ENCODE measurements around the gene MXRA8.

Gene MXRA8

DNA sequence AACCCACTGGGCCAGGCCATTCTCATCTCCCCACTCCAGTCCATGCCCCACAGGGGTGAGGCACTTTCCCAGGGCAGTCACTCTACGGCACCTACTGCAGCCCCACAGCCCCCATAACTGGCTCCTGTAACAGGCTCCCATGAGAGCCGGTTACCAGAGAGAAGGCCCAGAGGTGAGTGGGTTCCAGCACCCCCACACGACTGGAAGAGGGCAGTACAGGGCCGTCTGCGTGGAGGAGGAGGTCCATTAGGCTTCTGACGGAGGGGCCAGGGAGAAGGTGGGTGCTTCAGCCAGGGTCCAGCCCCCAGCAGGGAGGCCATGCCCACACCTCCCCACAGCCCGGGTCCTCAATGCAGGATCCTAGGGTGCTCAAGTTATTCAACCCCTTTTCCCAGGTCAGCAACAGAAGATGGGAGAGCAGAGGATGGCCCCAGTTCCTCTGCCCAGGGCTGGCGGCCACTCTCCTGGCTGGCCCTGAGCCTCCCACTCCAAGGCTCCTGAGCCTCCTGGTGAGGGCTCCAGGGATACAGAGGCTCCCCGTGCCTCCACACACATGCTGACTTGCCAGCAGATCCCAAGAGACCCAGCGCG, 52.2 kb downstream of the MXRA8 start:
- DNase-seq, result no peak

DNA sequence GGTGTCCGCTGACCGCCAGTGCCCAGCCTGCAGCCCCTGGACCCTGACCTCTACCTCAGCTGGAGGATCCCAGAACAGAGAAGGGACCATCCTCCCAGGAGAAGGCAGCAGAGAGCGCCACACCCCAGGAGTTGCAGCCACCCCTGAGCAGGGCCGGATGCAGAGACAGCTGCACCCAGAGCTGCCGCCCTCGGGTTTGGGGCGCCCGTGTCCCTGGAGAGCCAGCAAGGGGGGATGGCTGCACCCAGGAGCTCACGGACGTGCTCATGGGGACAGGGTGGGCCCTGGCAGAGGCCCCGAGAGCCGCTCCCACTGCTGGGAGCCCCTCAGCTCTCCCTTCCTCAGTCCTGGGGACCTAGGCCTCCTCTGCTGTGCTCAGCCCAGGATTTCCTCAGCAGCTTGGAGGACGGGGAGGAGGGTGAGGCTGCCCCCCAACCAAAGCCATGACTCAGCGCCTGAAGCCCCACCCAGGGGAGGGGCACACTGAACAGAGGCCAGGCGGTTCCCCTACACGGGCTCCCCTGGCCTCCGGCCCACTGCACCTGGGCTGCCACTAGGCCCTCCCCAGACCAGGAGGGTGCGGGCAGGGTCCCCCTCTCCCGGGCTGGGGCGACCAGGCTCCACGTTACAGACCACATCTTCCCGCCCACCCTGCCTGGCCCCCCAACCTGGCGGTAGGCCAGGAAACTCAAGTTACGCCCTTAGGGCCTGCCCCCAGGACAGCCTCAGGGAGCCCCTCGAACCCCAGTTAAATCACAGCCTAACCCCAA, 52.9 kb downstream of the MXRA8 start:
- peak; percentile 67 for DNase-seq

DNA sequence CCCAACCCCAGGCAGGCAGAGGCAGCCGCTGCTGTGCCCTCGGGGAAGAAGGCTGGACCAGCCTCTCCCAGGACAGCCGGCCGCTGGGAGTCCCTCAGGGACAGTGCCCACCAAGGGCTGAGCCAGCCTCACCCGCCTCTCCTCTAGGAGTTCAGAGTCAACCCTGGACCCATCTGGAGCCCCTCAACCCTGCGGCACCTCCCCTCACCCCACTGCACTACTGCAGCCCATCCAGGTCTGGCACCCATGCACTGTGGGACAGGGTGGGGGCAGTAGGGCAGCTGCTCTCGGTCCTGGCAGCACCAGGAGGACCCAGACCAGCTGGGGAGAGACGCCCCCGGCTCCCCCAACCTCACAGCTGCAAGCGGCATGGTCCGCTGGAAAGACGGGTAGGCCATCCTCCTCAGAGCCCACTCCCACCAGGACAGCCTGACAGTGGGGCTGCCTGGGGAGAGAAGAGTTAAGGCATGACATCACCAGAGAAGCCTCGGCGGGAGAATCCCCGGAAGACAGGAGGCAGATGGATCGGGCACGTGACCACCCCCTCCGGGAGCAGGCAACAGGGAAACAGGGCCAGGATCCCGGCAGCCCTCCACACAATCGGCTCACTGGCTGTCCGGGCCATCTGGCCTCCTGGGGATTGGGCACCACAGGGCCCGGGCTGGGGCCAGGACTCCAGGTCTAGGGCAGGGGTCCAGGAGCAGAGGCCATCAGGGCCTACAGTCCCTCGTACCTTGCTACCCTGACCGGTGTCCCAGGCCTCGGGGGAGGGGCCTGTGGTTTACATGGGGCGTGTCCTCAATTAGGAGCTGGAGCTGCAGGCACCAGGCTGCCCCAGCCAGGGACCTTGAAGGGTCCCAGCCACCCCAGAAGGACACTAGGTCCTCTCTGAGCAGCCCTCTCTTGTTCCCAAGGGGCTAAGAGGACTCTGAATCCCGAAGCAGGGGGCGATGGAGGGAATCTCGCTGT, 53.7 kb downstream of the MXRA8 start:
- no peak for DNase-seq

DNA sequence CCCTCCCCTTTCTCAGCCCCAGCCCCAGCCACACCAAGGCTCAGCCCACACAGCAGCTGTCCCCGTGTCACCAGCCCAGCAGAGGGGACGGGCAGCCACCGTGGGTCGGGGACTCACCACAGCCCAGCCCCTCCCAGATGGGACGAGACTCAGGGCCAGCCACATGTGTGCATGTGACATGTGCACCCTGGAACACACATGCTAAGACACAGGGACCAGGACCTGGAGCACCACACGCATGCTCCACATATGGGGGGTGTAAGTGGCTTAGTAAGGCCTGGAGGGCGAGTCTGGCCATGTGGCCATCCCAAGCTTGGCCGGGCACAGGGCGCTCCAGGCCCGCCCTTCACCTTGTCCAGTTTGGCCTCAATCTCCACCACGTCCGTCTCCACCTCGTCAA, 54.6 kb downstream of the MXRA8 start:
- DNase-seq, result no peak

DNA sequence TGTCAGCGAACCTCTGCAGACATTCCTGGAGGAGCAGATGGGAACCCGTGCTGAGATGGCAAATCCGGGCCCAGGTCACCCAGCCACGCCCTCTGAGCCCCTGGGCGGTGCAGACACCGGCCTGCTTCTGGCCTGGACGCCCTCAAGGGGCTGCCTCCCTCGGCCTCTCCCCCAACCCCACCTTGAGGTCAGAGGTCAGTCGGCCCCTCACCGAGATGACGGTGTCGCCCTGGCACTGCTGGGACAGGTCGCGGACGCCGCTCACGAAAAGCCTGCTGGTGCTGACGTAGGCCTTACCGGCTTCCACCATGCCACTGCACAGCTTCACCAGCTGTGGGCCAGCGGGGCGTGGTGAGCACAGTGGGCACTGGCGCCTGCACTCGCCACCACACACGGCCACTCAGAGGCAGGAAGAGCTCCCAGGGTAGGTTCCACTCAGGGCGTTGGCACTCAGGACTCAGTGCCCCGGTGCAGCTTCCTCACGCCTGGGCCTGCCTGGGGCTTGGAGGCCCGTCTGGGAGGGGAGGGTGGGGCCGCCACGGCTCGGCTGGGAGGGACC, 55.3 kb downstream of the MXRA8 start:
- no peak for DNase-seq

All from CD4-positive, alpha-beta T cell treated with Interleukin-21 for 1 hour (primary cell).